ENCODE measurements around the gene CSAD.
"Not testable (repeated sequence)": the region's sequence is repeated elsewhere in the genome, so short reads cannot be mapped to it uniquely, and the experiment has no call there.

Gene CSAD

DNA sequence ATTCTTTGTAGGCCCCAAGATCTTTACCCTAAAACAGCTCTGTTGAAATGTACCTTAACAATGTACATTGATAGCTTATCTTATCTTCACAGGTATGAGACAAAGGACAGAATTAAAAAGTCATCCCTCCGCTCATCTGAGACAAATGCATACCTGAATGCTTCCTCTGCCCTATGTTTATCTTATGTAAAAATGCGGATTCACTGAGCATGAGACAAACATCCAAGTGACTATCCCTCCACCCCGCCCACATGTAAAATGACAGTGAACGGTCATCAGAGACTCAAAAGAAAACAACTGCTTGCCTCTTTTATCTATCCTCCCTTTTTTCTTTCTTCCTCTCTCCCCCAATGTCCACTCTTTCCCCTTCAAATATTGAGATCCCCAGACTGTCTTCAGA lies 37.4 kb downstream of the CSAD start:
- no peak for DNase-seq

DNA sequence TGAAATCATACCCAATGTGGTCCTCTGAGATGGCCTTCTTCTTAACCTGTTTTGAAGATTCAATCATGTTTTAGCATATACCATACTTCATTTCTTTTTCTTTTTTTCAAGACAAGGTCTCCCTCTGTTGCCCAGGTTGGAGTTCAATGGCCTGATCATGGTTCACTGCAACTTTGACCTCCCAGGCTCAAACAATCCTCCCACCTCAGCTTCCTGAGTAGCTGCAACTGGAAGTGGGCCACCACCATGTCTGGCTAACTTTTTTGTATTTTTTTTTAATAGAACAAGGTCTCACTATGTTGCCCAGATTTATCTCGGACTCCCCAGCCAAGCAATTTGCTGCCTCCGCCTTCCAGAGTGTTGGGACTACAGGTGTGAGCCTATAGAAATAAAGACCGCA lies 47.0 kb downstream of the CSAD start:
- no peak for DNase-seq

DNA sequence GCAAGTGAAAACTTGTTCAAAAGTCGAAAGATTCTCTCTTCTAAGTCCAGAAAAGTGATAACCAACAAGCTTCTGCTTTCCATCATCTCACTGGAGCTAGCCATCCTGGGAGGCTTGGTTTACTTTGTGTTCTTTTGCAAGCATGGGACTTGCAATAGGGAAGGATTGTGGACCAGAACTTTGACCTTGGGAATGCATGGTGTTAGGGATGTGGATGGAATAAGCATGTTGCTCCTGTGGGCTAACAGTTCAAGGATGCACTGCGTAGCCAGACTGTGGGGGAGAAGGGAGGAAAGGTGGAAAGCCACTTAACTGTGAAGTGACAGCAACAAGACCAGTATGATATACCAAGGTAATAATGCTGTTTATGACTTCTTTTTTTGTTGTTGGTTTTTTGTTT lies 48.9 kb downstream of the CSAD start:
- DNase-seq, result no peak

DNA sequence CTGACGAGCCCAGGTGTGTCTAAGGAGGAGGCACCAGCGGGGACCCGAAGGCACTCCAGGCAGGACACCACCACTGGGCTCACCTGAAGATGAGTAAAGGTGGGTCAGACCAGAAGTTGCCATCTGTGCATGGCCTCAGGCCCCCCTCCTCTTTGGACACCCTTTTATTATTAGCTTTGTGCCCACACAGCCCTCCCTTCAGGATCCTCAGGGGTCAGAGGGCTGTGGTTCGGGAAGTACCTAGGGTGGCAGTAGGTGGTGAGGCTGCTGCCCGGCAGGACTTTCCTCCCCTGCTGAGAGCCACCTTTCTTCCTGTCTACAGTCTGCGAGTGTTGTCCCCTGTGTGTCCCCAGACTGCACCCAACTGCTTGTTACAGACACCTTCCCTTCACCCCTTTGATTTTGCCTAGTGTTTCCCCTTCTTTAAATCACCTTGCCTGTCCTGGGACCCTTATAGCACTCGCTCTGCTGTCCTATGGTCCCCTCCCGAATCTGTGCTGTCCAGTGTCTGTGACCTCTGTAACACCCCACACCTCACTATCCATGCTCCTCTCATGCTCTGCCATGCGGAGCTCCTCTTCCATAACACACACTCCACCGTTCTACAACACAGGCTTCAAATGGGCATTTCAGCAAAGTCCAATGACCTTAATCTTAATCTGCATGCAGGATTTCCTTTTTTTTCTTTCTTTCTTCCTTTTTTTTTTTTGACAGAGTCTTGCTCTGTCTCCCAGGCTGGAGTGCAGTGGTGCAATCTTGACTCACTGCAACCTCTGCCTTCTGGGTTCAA lies 51.8 kb downstream of the CSAD start:
- DNase-seq, result no peak

DNA sequence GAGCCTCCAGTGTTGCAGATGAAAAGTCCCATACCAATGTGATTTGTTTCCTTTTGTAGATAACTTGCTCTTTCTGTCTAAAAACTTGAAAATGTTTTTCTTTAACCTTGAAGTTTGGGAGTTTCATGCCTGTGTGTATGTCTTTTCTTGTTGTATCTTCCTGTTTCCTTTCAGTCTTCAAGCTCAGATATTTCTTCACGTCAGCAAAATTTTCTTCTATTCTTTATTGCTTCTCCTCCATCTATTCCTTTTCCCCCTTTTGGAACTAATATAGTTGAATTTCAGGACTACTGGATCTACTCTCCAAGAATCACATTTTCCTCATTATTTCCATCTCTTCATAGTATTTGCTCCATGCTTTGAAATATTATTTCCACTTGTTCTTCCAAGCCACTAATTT lies 53.6 kb downstream of the CSAD start:
- no peak for DNase-seq

DNA sequence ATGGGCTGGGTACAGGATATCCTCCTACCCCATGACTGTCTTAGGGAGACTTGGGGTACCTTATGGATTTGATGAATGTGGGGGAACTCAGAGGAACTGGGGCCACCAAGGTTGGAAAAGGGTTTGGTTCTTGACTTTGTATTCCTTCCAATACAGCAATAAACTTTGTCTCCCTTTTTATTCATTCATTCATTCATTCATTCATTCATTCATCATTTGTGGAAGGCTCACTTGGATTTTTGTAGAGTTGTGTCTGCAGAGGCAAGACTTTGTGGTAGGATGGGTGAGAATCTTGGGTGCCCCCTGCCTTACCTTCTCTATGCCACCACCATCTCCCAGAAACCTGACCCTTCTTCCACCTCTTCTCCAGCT lies 56.4 kb downstream of the CSAD start:
- no peak for DNase-seq

DNA sequence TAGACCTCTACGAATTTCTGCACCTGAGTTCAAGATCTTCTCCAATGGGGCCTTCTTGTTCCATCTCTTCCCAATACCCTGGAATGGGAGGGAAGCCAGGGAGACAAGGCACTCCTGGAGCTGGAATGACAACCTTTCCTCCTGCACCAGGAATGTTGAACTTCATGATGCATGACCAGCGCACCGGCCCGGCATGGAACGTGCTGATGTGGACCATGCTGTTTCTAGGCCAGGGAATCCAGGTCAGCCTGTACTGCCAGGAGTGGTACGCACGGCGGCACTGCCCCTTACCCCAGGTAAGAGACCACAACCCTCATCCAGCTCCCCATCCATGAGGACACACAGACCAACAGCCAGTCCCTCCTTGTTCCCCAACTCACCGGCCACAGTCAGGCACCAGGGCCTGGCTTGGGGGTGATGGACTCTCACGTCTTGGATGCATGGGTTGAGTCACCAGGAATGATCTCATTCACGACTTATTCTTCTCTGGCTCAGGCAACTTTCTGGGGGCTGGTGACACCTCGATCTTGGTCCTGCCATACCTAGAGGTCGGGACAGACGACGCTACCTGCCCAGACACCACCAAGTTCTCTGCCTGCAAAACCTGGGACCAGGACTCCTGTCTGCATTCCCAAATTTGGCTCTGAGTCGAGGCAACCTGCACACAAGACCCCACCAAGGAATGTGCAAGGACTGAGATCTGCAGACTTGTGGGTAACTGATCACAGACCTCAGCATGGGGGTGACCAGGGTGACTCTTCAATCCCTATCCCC lies 57.0 kb downstream of the CSAD start:
- DNase-seq, result no peak

DNA sequence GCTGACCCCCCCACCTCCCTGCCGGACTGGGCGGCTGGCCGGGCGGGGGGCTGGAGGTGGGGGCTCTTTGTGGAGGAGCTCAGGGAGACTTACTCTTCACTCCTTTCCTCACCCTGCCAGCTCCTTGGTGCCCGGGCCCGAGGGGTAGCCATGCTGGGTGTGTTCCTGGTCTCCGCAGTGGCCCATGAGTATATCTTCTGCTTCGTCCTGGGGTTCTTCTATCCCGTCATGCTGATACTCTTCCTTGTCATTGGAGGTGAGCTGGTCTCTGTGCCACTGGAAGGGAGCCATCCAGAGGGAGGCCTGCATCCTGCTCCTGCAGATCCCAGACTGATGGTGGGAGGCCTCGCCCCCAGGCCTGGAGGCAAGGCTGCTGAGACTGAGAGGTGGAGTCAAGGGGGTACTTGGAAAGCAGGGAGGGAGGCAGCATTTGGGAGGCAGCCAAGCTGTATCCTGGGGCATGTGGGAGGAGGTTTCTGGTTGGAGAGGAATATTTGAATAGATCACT lies 57.7 kb downstream of the CSAD start:
- no peak for DNase-seq

DNA sequence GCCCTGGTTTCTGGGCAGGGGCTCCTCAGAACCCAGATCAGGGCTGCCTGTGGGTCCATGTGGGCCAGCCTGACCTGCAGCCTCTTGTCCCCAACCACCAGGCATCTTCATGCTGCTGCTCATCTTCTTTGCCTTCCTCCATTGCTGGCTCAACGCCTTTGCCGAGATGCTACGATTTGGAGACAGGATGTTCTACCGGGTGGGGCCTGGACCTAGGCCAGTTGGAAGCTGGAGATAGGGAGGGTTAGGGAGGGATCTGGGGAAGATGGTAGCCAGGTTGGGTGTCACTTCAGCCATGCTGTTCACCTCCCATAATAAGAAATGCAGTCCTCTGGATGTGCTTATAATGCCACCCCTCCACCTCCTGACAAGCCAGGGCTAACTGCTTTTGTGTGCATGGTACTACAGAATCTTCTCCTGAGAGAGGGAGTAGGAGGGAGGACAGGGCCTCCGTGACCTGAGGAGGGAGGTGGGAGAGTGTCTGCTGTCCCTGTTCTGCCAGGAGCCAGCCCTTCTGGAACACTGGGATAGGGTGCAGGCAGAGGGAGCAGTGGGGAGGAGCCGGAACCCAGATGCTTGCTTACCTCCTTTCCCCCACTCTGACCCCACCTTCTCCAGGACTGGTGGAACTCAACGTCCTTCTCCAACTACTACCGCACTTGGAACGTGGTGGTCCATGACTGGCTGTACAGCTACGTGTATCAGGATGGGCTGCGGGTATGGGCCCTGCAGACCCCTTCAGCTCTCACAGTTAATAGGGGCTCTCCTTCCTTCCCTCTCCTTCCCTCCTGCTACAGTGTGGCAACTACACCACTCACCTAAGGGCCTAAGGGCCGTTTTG lies 59.8 kb downstream of the CSAD start:
- DNase-seq, result no peak

DNA sequence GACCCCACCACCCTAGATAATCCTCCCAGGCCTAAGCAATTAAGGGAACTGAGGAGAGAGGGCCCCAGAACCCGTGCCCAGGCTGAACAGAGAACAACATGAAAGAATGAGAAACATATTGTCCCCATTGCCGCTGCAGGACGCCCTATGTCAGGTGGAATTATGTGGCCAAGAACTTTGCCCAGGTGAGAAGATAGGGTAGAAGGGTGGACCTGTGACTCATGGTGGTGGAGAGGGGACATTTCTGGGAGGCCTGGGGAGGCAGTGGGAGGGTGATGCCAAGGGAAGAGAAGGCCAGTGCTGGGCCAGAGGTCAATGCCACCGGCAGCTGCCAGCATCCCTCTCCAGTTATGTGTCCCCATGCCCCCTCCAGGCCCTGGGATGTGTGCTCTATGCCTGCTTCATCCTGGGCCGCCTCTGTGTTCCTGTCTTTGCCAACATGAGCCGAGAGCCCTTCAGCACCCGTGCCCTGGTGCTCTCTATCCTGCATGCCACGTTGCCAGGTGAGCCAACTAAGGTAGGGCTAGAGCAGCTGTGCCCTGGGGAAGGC lies 61.9 kb downstream of the CSAD start:
- DNase-seq, result no peak

DNA sequence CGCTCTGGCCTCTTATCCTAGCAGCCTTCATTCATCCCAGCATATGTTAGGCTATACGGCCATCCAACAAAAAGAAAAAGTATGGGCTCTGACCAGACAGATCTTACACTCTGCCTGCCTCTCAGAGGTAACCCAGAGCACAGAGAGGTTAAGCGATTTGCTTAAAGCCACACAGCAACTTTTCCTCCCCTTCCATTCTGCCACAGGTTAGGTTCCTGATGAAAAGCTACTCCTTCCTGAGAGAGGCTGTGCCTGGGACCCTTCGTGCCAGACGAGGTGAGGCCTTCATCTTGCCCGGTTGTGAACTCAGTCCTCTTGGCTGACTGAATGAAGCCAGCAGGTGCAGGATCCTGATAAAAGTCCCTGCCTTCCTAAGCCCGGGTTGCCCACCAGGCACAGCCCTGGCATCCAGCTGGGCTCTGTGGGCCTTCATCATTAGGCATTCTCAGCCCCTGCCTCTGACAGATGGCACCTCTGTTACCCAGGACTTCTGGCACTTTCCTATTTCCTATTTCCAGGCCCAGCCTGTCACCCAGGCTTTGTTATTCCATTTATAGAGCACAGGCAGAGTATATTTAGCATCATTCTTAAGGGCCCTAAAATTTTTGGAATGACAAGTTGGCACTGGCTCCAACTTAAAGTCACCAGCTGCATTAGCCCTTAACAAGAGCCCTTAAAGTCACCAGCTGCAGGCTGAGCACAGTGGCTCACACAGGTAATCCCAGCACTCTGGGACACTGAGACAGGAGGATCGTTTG lies 64.7 kb downstream of the CSAD start:
- no peak for DNase-seq

DNA sequence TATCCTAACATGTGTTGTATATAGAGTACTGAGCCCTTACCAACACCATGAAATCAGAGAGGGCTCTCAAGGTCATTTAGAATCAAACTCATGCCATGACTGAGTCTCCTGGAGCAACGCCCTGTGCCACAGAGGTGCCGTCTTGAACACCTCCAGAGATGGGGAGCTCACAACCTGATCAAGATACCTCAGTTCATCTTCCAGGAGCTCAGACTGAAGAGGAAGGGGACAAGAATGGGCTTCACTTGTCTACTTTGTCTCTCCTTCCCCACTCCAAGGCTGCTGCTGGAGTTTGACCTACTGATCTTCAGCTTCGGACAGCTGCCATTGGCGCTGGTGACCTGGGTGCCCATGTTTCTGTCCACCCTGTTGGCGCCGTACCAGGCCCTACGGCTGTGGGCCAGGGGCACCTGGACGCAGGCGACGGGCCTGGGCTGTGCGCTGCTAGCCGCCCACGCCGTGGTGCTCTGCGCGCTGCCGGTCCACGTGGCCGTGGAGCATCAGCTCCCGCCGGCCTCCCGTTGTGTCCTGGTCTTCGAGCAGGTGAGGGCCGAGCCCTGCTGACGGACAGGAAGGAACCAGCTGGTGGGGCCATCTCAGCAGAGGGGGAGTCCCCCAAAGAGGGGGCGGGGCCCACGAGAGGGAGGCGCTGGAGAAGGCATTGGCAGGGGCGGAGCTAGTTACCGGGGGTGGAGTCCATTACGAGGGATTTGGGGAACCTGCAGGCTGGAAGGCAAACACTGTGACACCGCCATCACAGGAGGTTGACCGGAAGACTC lies 65.4 kb downstream of the CSAD start:
- DNase-seq, result no peak

DNA sequence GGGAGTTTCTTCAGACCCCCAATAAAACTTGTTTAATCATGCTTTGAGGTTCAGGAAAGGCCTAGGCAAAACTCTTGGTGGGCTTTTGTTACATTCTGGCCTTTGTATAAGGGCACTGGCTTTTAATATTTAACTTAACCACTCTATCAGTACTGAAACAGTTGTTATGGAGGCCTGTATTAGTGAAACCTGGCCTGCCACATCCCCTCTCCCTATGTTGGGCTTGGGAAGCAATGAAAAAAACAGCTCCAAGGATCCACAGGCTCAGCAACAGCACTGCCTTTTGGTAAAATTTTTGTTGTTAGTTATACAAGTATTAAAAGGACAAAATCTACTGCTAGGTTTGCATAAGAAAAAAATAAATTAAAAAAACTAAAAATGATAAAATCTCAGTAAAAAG lies 66.8 kb downstream of the CSAD start:
- no peak for DNase-seq

DNA sequence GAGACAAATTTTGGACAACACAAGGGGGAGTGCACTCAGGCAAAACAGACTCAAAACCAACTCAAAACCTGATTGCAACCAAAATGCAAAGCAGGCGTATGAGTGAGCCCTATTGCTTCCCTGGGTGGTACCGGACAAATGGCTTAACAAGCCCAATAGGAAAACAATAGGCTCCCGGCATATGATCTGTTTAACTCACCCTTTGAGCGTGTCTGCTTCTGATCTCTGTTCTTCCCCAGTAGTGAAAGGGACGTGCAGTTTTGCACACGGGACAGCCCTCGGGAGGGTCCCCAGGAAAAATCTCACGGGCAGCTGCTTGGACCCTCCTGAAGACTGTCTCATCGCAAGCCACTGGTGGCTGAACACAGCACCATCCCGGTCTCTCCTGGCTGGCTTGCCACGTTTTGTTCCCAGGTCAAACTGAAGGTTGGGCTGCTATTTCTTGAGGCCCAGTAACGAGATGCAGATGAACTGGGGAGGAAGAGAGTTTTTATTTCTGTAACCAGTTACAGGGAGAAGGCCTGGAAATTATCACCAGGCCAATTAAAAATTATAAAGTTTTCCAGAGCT lies 67.5 kb downstream of the CSAD start:
- DNase-seq, result no peak

DNA sequence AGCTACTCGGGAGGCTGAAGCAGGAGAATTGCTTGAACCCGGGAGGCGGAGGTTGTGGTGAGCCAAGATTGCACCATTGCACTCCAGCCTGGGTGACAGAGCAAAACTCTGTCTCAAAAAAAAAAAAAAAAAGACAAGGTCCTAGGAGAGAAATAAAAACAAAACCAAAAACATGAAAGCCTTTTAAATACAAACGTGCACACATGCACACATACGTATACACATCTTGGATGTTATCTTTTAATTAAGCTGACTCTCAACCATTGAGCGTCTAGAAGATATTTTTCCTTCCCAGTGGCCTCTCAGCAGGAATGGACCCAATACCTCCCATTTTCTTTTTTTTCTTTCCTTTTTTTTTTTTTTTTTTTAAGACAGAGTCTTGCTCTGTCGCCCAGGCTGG lies 68.3 kb downstream of the CSAD start:
- not testable (repeated sequence) for DNase-seq
